ACHN (cell line): ENCODE results near the gene CAPS2.
"Not testable (repeated sequence)": the region's sequence is repeated elsewhere in the genome, so short reads cannot be mapped to it uniquely, and the experiment has no call there.

Experiments
- DNase-seq: peaks from one replicate; pipeline ENCODE4 v3.0.0-alpha.2; 2015
- in situ Hi-C: cut with HindIII; loops from 2 replicates; pipeline ENCODE4 v1.10.0; 2017; ENCODE audit warnings: low sequenced_read_pairs, low pct_ligation_motif_present, low pct_unique_long_range_greater_than_20kb

Gene CAPS2

DNA sequence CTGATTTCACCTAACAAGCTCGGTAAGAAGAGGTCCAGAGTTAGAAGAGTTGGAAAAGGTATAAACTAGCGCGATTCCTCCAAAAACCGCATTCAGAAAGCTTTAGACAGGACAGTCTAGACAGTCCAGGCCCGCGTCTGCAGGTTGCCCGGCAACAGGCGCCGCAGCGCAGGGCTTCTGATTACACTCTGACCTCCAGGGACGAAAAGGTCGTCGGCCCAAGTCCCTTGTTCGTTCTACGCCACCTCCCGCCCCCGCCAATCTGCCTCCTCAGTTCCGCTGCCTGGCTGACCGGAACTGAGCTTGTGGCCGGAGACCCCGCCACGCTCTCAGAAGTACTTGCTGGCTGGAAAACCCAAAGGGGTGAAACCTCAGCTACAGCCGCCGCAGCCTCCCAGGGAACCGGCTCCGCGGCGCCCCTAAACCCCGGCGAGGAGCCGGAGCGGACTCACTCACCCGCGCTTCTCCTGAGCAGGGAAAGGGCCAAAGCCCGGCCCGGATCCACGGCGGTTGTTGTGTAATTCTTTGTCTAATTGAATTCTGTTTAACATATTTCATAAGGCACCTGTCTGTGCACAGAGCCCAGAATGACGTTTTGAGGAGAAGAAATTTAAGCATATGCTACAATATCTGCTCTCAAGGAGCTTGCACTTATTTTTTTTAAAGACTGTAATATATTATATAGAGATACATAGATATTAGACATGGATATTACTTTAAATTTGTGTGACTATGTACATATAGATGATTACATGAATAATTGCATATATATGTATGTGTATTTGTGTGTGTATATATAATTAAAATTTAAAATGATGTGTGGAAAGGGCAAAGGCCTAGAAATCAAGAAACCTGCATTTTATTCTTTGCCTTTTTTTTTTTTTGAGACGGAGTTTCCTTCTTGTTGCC is at the start of gene CAPS2:
Gene CAPS2, minus strand, starts transcription at position 407 of the 909 bp plus-strand sequence. CDS start 3,826 bp downstream, outside the sequence.
- in situ Hi-C loops, result no loop called here
- DNase-seq, result peak; percentile 95

DNA sequence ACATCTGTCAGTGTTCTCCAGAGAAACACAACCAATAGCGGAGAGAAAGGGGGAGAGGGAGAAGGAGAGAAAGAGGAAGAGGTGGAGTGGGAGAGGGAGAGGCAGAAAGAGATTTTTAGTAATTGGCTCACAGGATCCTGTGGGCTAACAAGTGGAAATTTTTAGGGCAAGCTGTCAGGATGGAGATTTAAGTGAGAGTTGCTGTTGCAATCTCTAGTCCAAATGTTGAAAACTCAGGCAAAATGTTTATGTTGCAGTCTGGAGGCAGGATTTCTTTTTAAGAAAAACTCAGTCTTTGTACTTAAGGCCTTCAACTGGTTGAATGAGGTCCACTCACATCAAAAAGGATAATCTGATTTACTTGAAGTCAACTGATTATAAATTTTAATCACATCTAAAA is 48.2 kb upstream of the CAPS2 start:
- in situ Hi-C loops, result no loop called here
- no peak for DNase-seq

DNA sequence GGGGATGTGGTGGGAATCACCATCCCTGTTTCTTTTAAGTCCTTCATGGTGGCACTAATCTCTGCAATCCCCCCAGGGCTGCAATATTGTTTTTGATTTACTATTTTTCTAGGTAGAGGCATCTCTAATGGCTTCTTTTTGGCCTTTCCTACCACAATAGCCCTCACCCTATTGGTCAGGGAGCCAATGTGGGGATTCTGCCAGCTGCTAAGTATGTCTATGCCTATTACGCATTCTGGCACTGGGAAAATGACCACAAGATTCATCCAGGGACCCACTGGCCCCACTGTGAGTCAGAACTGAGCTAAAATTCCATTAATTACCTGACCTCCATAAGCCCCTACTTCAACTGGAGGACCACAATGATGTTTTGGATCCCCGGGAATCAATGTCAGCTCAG is 44.8 kb upstream of the CAPS2 start:
- DNase-seq, result no peak
- in situ Hi-C loops, result no loop called here

DNA sequence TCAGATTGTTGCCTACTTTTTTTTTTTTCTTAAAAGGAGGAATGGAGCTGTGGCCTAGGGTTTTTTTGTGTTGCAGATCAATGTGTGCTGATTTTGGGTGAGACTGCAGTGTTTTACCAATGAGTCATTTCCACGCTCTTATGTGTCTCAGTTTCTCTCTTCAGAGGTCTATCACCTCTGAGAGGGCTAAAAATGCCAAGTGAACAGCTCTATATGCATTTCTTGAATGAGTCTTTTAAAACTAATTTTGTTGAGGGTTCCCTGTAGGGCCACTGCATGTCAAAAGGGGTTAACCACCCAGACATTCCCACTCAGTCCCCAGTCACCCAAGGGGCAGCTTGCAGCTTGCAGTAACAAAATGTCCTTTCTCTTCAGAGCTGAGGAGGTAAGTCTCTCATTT is 36.5 kb upstream of the CAPS2 start:
- in situ Hi-C loops, result no loop called here
- DNase-seq, result no peak

DNA sequence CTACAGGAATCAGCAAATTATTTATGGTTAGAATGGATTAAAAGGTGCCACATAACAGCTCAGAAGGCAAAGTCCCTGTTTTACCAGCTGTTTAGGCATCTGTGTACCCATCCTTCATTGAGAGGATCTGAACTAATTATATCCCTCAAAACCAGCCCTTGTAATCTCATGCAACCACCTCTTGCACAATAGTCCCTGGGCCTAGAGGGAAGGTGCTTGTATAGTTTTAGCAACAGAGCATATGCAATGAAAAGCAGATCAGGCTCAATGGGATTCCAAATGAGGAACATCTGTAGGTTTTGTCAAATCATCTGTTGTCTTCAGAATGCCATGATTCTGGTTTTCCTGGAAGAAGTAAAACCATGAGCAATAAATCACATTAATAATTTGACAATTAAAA is 34.8 kb upstream of the CAPS2 start:
- DNase-seq, result no peak
- in situ Hi-C loops, result no loop called here

DNA sequence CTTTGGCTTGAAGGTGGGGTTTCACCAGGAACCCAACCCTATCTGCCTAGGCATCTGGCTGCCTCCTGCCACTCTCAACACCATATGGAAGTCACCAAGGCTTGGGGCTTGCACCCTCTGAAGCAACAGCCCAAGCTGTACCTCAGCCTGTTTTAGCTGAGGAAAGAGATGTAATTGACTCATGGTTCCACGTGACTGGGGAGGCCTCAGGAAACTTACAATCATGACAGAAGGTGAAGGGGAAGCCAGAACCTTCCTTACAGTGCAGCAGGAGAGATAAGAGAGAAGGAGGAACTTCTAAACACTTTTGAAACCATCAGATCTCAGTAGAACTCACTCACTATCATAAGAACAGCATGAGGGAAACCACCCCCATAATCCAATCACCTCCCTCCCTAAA is 31.3 kb upstream of the CAPS2 start:
- DNase-seq, result no peak
- in situ Hi-C loops, result no loop called here

DNA sequence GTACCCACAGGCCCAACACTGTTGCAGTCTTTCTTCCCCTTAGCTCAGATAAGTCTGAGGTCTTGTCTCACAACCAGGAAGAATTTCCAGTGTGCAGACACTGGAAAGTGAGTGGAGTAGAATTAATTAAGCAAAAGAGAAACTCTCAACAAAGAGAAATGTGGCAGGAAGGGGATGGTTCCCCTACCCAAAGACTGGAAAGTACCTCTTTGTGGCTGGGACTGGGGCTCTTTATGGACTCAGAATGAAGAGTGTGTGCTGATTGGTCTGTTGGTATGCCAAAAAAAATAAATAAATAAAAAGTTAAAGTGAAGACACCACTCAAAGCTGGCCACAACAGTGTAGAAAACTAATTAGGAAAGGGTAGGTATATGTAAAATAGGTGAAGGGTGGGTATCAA is 30.8 kb upstream of the CAPS2 start:
- in situ Hi-C loops, result no loop called here
- no peak for DNase-seq

DNA sequence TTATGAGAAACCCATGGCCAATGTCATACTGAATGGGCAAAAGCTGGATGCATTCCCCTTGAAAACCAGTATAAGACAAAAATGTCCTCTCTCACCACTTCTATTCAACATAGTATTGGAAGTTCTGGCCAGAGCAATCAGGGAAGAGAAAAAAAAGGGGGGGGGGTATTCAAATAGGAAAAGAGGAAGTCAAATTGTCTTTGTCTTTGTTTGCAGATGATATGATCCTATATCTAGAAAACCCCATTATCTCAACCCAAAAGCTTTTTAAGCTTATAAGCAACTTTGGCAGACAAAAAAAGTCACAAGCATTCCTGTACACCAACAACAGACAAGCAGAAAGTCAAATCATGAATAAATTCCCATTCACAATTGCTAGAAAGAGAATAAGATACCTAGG is 23.9 kb upstream of the CAPS2 start:
- in situ Hi-C loops, result no loop called here
- no peak for DNase-seq

DNA sequence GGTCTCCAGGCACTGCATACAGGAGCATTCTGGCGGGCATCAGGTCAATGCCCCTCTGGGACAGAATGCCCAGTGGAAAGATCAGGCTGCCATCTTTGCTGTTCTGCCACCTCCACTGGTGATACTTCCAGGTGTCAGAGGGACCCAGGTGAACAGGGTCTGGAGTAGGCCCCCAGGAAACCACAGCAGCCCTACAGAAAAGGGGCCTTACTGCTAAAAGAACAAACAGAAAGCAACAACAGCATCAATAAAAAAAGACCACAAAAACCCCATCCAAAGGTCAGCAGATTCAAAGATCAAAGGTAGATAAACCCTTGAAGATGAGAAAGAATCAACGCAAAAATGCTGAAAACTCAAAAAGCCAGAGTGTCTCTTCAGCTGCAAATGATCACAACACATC is 20.3 kb upstream of the CAPS2 start:
- in situ Hi-C loops, result no loop called here
- DNase-seq, result no peak

DNA sequence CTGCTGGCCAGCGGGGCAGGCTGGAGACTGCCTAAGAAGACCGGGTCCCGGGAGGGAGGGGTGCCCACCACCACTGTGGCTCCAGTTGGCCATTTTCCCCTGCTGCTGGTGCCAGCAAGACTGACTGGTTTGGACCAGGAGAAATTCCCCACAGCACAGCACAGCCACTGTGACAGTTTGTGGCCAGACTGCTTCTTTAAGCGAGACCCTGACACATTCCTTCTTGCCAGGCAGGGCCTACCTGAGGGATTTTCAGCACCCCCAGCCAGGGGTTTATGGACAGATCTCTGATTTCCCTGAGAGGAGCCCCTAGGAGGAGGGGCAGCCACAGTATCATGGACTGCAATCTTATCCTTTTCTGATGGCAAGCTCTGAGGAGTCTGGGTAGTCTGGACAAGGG is 19.8 kb upstream of the CAPS2 start:
- in situ Hi-C loops, result no loop called here
- no peak for DNase-seq

DNA sequence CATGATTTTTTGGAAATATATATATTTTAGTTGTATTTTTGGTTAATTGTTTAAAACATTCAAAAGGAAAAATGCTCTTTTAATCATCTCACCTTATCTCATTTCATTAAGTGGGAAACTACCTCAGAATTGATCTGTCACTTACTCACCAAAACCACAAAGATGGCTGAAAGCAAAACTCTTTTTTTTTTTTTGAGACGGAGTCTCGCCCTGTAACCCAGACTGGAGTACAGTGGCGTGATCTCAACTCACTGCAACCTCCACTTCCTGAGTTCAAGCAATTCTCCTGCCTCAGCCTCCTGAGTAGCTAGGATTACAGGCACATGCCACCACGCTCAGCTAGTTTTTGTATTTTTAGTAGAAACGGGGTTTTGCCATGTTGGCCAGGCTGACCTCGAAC is 16.1 kb upstream of the CAPS2 start:
- DNase-seq, in situ Hi-C loops: not testable (repeated sequence)

DNA sequence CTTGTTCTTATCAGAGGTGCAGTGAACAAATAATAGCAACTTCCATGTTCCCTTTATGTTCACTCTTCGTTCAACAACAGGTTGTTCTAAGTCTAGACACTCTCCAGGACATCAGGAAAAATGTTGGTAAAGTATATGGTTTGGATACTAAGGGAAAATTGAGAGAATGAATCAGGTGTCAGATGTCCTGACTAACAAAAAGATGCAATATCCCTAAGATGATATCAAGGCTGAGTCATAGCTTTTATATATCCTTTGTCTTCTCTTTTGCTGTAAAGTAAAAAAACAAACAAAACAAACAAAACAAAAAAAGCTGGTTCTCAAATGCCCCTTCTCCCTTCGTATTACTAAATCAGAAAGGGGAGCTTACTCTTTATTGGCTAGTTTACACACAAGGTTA is 15.4 kb upstream of the CAPS2 start:
- no peak for DNase-seq
- in situ Hi-C loops, result no loop called here

DNA sequence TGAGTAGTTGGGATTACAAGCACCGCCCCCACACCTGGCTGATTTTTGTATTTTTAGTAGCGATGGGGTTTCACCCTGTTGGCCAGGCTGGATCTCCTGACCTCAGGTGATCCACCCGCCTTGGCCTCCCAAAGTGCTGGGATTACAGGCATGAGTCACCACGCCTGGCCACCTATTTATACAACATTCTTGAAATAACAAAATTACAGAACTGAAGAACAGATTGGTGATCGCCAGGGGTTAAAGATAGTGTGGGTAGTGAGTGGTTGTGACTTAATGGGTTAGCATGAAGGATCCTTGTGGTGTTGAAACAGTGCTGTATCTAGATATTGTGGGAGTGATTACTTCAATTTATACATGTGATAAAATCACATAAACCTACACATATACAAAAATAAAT is 11.7 kb upstream of the CAPS2 start:
- in situ Hi-C loops, result no loop called here

DNA sequence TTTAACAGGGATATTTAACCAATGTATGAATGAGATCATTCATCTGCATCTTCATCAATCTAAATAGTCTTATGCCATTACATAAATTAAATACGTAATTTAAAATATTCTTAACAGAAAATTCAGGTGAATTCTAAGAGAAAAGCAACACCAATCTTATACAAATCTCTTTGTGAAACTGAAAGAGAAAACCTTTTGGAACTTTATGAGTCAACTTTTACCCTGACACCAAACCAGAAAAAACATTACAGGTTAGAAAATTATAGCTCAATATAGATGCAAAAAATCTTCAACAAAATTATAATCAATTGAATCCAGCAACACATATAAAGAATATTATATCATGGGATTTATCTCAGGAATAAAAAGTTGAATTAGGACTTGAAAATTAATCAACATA is 7.8 kb upstream of the CAPS2 start:
- no peak for DNase-seq
- in situ Hi-C loops, result no loop called here

More for the DNA sequence above, 11.7 kb upstream of the CAPS2 start:
- DNase-seq, result no peak

DNA sequence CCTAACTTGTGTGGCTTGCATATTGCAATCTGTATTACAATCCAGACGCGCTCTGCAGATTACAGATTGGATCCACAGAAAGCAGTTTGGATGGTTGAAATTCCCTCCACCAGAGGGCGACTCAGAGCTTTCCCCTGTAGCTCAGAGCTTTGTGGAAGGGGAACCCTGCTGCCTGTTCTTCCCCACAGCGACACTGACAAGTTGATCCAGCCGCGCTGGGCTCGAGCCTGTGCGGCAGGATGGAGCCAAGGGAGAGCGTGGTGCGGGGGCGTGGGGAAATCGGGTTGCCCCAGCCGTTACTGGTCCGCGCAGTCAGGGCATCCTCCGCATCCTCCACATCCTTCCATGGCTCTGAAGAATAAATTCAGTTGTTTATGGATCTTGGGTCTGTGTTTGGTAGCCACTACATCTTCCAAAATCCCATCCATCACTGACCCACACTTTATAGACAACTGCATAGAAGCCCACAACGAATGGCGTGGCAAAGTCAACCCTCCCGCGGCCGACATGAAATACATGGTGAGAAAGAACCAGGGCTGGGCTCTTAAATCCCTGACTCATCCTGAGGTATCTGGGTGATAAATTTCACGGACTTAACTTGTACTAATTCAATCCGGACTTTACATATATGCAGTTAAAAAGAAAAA is 4.4 kb upstream of the CAPS2 start, which contains the start of gene GLIPR1L1:
Gene GLIPR1L1, plus strand, starts transcription at position 287 of the 647 bp plus-strand sequence. Its CDS starts 59 bp downstream, at position 346.
- in situ Hi-C loops, result no loop called here
- DNase-seq, result peak; percentile 99

DNA sequence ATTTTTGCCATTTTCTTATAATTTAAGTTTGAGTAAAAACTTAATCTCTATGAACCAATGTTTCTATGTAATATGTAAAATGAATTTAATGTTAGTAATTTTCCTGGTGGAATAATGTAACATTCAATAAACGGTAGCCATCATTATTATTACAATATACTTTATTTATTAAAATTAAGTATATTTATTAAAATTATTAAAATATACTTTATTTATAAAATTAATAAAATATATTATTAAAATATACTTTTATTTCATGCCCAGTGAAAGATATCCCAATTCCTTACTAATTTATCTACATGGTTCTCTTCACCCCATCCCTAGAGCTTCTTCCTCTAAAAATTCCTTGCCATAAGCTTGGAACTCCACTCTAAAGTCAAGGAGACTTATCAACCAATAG is 2.5 kb downstream of the CAPS2 start:
- no peak for DNase-seq
- in situ Hi-C loops, result no loop called here

DNA sequence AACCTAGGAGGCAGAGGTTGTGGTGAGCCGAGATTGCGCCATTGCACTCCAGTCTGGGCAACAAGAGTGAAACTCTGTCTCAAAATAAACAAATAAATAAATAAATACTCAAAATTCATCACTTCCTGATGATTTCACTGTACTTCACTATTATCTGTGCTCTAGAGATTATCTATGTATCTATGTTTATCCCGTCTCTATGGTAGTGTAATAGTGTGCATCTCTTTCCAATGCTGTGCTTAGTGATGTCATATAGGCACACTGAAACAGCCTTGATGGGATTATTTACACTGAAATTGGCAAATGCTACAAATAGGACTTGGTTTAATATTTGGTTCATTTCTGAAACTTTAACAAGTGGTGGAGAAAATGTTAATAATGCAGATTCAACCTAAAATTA is 6.5 kb downstream of the CAPS2 start:
- DNase-seq, result no peak
- in situ Hi-C loops, result no loop called here

DNA sequence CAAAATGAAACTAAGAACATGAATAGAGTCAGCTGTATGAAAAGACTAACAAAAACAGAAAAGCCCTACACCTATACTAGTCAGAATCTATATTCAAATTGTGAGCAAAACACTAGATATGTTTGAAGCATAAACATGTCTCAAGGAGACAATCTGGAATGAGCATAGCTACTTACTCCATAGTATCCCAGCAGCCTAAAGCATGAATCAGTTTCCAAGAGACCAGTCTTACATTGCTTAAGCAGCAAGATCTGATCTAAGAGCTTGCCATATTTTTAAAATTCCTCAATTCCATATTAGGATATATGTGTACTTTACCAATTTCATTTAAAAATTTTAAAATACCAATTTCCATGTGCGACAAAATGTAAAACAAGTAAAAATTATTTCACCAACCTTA is 7.7 kb downstream of the CAPS2 start:
- in situ Hi-C loops, result no loop called here
- DNase-seq, result peak; percentile 21

DNA sequence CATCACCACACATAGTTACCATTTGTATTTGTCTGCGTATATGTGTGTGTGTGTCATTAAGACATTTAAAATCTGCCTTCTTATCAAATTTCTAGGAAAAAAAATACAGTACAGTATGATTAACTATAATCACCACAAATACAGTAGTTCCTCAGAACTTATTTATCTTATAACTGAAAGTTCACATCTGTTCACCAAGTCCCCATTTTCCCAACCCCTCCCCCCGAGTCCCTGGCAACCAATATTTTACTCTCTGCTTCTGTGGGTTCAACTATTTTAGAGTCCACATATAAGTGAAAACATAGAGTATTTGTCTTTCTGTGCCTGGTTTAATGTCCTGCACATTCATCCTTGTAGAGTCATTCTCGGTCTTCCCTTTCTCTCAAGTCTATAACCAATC is 12.3 kb downstream of the CAPS2 start:
- DNase-seq, result no peak
- in situ Hi-C loops, result no loop called here

DNA sequence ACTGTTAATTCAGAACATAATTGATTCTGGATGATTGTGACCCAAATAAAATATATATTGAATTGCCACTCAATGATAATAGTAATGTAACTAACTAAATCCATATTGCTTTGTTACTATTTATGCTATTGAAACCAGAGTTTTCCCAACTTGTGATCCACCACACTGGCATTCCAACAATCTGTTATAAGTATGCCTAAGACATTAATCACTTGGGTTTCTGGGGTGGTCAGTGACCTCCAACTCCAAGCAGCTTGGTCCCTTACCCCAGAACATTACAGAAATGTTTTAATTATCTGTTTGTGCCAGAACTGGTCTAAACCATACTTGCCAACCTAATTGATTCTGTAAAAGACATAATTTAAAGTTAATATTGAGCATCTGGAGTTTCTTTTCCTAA is 14.6 kb downstream of the CAPS2 start:
- in situ Hi-C loops, result no loop called here

More for the DNA sequence above, 14.6 kb downstream of the CAPS2 start:
- DNase-seq, result peak; percentile 84
